Astrocyte (in vitro differentiated cells and primary cell): Measurements from ENCODE around the gene USP3. TPM values are rescaled to one million over a fixed set of nuclear protein-coding genes. Genes with fewer than 3 reads are reported as not detected.

Experiments used
- DNase-seq: peaks from one replicate; pipeline ENCODE4 v3.0.0-alpha.2; 2010; ENCODE audit warnings: low read depth
- FAIRE-seq: peaks from 2 replicates; lab custom pipeline; 2011; peaks lifted over from hg19 to GRCh38; lab: Jason Lieb, UNC
- H2AFZ ChIP-seq: 2 replicates; pipeline ENCODE4 v1.6.0; 2012; ENCODE audit warnings: low read depth, low read length, inconsistent platforms
- H3K27ac ChIP-seq: 2 replicates; pipeline ENCODE4 v1.5.1; 2011; ENCODE audit warnings: low read depth, low read length, inconsistent platforms
- H3K27me3 ChIP-seq: 2 replicates; pipeline ENCODE4 v1.6.0; 2011; ENCODE audit warnings: low read length, inconsistent platforms; ENCODE audit not compliant: insufficient read depth
- H3K36me3 ChIP-seq: 2 replicates; pipeline ENCODE4 v1.5.1; 2011; ENCODE audit warnings: low read length, inconsistent platforms; ENCODE audit not compliant: insufficient read depth
- H3K4me1 ChIP-seq: 2 replicates; pipeline ENCODE4 v1.5.1; 2011; ENCODE audit warnings: low read length, inconsistent platforms; ENCODE audit not compliant: insufficient read depth
- H3K4me2 ChIP-seq: 2 replicates; pipeline ENCODE4 v1.6.0; 2012; ENCODE audit warnings: low read length, inconsistent platforms
- H3K4me3 ChIP-seq: 2 replicates; pipeline ENCODE4 v1.5.1; 2011; ENCODE audit warnings: low read depth, mild to moderate bottlenecking, low read length, inconsistent platforms; ENCODE audit not compliant: insufficient read depth
- H3K79me2 ChIP-seq: 2 replicates; pipeline ENCODE4 v1.6.0; 2012; ENCODE audit warnings: mild to moderate bottlenecking, low read length, inconsistent platforms; ENCODE audit not compliant: insufficient read depth
- H3K9ac ChIP-seq: 2 replicates; pipeline ENCODE4 v1.6.0; 2012; ENCODE audit warnings: mild to moderate bottlenecking, low read length, inconsistent platforms
- H3K9me3 ChIP-seq: 2 replicates; pipeline ENCODE4 v1.5.1; 2012; ENCODE audit warnings: low read depth, mild to moderate bottlenecking, low read length, inconsistent platforms; ENCODE audit not compliant: insufficient read depth
- H4K20me1 ChIP-seq: 2 replicates; pipeline ENCODE4 v1.6.0; 2012; ENCODE audit warnings: low read length, inconsistent platforms; ENCODE audit not compliant: insufficient read depth
- H3K27ac Mint-ChIP-seq: one replicate; pipeline ENCODE4 v1.8.0; 2021; ENCODE audit warnings: mild to moderate bottlenecking, mixed read lengths; ENCODE audit not compliant: unreplicated experiment
- H3K27me3 Mint-ChIP-seq: one replicate; pipeline ENCODE4 v1.8.0; 2021; ENCODE audit warnings: low read depth, mixed read lengths; ENCODE audit not compliant: unreplicated experiment
- H3K36me3 Mint-ChIP-seq: one replicate; pipeline ENCODE4 v1.8.0; 2021; ENCODE audit warnings: low read depth, mixed read lengths; ENCODE audit not compliant: unreplicated experiment
- H3K4me1 Mint-ChIP-seq: one replicate; pipeline ENCODE4 v1.8.0; 2021; ENCODE audit warnings: low read depth, mixed read lengths; ENCODE audit not compliant: unreplicated experiment
- H3K4me3 Mint-ChIP-seq: one replicate; pipeline ENCODE4 v1.8.0; 2021; ENCODE audit warnings: mild to moderate bottlenecking, moderate library complexity, mixed read lengths; ENCODE audit not compliant: unreplicated experiment
- H3K9me3 Mint-ChIP-seq: one replicate; pipeline ENCODE4 v1.8.0; 2021; ENCODE audit warnings: mild to moderate bottlenecking, mixed read lengths; ENCODE audit not compliant: unreplicated experiment
- EZH2 ChIP-seq: IDR thresholded peaks from 2 replicates; pipeline ENCODE4 v1.6.1; 2012; ENCODE audit warnings: mild to moderate bottlenecking, low read length, inconsistent platforms; ENCODE audit not compliant: insufficient read depth
- total RNA-seq: library from RNA; stranded (reverse); gene quantifications from 2 replicates; pipeline ENCODE4 v1.2.1, GENCODE V29; 2021
- TF ChIP-seq, protein P1 (sequence below): IDR thresholded peaks from 2 replicates; pipeline ENCODE4 v1.5.1; 2011; ENCODE audit warnings: low read depth, mild to moderate bottlenecking, inconsistent platforms, low read length, moderate library complexity; ENCODE audit not compliant: insufficient read depth

Gene USP3
- total RNA-seq, 1 donor from 2014 or later = 38.1 TPM

DNA sequence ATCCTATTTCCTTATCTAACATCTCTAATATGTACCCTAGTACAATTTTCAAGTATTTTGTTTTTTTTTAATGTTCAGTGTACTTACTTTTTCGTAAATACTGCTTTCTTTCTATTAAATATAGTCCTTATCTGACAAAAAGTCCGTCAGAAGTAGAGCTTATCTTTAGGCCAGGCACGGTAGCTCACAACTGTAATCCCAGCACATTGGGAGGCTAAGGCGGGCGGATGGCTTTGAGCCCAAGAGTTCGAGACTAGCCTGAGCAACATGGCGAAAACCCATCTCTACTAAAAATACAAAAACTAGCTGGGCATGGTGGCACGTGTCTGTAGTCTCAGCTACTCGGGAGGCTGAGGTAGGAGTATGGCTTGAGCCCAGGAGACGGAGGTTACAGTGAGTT is 41.1 kb downstream of the USP3 start:
- peaks cover 18% of the 10 kb centered on the region for H3K79me2 ChIP-seq
- no peak overlapping the region for H3K9ac ChIP-seq
- no peaks in the 10 kb centered on the region for H3K4me1 ChIP-seq
- no peaks in the 10 kb centered on the region for H3K27me3 ChIP-seq
- no peak overlapping the region for H3K4me2 ChIP-seq
- Mint-ChIP-seq H3K27me3 (no peaks in the 10 kb centered on the region), H3K27ac (no peak overlapping the region), H3K4me3 (no peak overlapping the region), H3K36me3 (peaks cover 11% of the 10 kb centered on the region), H3K9me3 (no peaks in the 10 kb centered on the region), H3K4me1 (peaks cover 4% of the 10 kb centered on the region)
- no peaks in the 10 kb centered on the region for H3K36me3 ChIP-seq
- H2AFZ ChIP-seq = no peak overlapping the region
- H3K27ac ChIP-seq = no peak overlapping the region
- no peaks in the 10 kb centered on the region for H3K9me3 ChIP-seq
- H4K20me1 ChIP-seq = peaks cover 6% of the 10 kb centered on the region
- no peak for FAIRE-seq
- no peak for TF ChIP-seq EZH2
- TF ChIP-seq, protein P1, sequence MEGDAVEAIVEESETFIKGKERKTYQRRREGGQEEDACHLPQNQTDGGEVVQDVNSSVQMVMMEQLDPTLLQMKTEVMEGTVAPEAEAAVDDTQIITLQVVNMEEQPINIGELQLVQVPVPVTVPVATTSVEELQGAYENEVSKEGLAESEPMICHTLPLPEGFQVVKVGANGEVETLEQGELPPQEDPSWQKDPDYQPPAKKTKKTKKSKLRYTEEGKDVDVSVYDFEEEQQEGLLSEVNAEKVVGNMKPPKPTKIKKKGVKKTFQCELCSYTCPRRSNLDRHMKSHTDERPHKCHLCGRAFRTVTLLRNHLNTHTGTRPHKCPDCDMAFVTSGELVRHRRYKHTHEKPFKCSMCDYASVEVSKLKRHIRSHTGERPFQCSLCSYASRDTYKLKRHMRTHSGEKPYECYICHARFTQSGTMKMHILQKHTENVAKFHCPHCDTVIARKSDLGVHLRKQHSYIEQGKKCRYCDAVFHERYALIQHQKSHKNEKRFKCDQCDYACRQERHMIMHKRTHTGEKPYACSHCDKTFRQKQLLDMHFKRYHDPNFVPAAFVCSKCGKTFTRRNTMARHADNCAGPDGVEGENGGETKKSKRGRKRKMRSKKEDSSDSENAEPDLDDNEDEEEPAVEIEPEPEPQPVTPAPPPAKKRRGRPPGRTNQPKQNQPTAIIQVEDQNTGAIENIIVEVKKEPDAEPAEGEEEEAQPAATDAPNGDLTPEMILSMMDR = no peak
- DNase-seq = no peak
- no peak overlapping the region for H3K4me3 ChIP-seq

DNA sequence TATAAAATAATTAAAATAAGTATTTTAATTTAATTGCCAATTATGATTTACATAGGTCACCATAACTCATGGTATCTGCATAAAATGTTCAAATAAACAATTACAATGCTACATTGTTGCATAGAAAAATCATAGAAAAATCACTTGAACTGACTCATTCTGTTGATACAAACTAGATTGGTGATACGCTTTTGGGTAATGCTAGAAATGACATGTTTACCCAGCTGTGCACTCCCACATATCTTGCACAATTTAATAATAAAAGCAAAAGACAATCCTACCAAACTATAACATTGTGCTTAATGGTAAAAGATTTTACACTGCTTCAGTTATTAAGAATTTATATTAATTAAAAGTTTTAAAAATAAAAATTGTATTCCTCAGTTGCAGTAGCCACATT is 47.0 kb downstream of the USP3 start:
- no peaks in the 10 kb centered on the region for H3K27me3 Mint-ChIP-seq
- DNase-seq (peak; percentile 47), FAIRE-seq (no peak)
- peak overlapping the region; percentile 98 for H3K27ac Mint-ChIP-seq
- Histone ChIP-seq H3K27ac (no peak overlapping the region), H2AFZ (no peak overlapping the region), H3K27me3 (no peaks in the 10 kb centered on the region), H3K4me2 (no peak overlapping the region), H3K4me3 (no peak overlapping the region), H3K9ac (no peak overlapping the region), H3K79me2 (peaks cover 3% of the 10 kb centered on the region), H3K4me1 (peaks cover 31% of the 10 kb centered on the region), H3K36me3 (no peaks in the 10 kb centered on the region), H4K20me1 (no peaks in the 10 kb centered on the region), H3K9me3 (no peaks in the 10 kb centered on the region)
- no peaks in the 10 kb centered on the region for H3K9me3 Mint-ChIP-seq
- no peak overlapping the region for H3K4me3 Mint-ChIP-seq
- H3K4me1 Mint-ChIP-seq = peaks cover 43% of the 10 kb centered on the region
- peaks cover 5% of the 10 kb centered on the region for H3K36me3 Mint-ChIP-seq
- no peak for TF ChIP-seq EZH2
- TF ChIP-seq, protein P1 = no peak

DNA sequence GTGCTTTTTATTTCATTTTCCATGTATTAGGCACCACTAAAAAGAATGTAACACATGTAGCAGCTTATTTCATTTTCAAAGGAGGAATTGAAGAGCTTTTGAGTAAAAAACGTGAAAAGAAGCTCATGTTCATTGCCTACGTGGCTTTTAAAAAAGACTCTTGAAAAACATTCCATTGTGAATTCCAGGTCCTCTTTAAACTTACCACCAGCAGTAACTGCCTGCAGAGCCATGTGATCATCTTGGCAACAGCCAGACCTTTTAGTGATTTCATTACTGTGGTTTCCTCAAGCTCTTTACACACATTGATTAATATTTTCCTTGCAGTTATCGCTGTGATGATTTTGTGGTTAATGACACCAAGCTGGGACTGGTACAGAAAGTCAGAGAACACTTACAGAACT is 49.0 kb downstream of the USP3 start:
- peaks cover 31% of the 10 kb centered on the region for H3K4me1 ChIP-seq
- peak overlapping the region; percentile 84 for H3K4me2 ChIP-seq
- Mint-ChIP-seq H3K27ac (peak overlapping the region; percentile 98), H3K4me1 (peaks cover 47% of the 10 kb centered on the region), H3K4me3 (peak overlapping the region; percentile 75), H3K36me3 (peaks cover 6% of the 10 kb centered on the region), H3K27me3 (no peaks in the 10 kb centered on the region), H3K9me3 (no peaks in the 10 kb centered on the region)
- H3K9me3 ChIP-seq = no peaks in the 10 kb centered on the region
- H3K9ac ChIP-seq = peak overlapping the region; percentile 86
- DNase-seq (peak; percentile 100), FAIRE-seq (peak; percentile 92)
- no peak overlapping the region for H2AFZ ChIP-seq
- TF ChIP-seq, protein P1 = no peak
- TF ChIP-seq EZH2 = no peak
- H4K20me1 ChIP-seq = no peaks in the 10 kb centered on the region
- H3K36me3 ChIP-seq = peaks cover 10% of the 10 kb centered on the region
- H3K4me3 ChIP-seq = peak overlapping the region; percentile 27
- no peaks in the 10 kb centered on the region for H3K27me3 ChIP-seq
- peak overlapping the region; percentile 96 for H3K27ac ChIP-seq
- H3K79me2 ChIP-seq = peaks cover 3% of the 10 kb centered on the region
